PC-9 (cell line): ENCODE data around the gene WNK3. TPM values are rescaled to one million over a fixed set of nuclear protein-coding genes. Genes with fewer than 3 reads are reported as not detected.

Experiments
- BruUV-seq: library from RNA; stranded (reverse); fragments of 400-500 nt; replicated peaks from 2 replicates; lab custom pipeline; 2021; lab: Mats Ljungman, UMichigan
- CTCF ChIA-PET: fragments of 300-600 bp; sonication (Branson Sonifier 250); formaldehyde crosslinking; loops from one replicate; lab custom pipeline; 2022; ENCODE audit warnings: antibody characterized with exemption; lab: Charles Lee
- POLR2A ChIA-PET: fragments of 300-600 bp; sonication (Branson Sonifier 250); formaldehyde crosslinking; loops from one replicate; lab custom pipeline; 2022; ENCODE audit warnings: antibody characterized with exemption; ENCODE audit not compliant: unreplicated experiment; lab: Charles Lee
- DNase-seq, 2 experiments: peaks; one replicate each; pipeline versions ENCODE4 v3.0.0 to v3.0.0-alpha.2; 2015 to 2022; ENCODE audit warnings: mixed read lengths in 1 of 2
- H2AFZ ChIP-seq: fragments of 200-600 bp; sonication (generic); 2 replicates; pipeline ENCODE4 v1.8.1; 2017; ENCODE audit warnings: antibody characterized with exemption
- H3F3A ChIP-seq: fragments of 200-600 bp; sonication (generic); 2 replicates; pipeline ENCODE4 v1.8.1; 2017; ENCODE audit warnings: antibody characterized with exemption, mild to moderate bottlenecking, low read depth; ENCODE audit not compliant: insufficient read depth
- H3K27ac ChIP-seq: fragments of 200-600 bp; sonication (generic); 2 replicates; pipeline ENCODE4 v1.6.1; 2016; ENCODE audit warnings: mixed run types
- H3K27me3 ChIP-seq: fragments of 200-600 bp; sonication (generic); 2 replicates; pipeline ENCODE4 v1.6.1; 2016; ENCODE audit warnings: low read depth, mixed run types; ENCODE audit not compliant: insufficient read depth
- H3K36me3 ChIP-seq: fragments of 200-600 bp; sonication (generic); 2 replicates; pipeline ENCODE4 v1.6.1; 2016; ENCODE audit warnings: low read depth, mixed run types
- H3K4me1 ChIP-seq: fragments of 200-600 bp; sonication (generic); replicated peaks from 2 replicates; pipeline ENCODE4 v1.6.1; 2016; ENCODE audit warnings: mixed run types; ENCODE audit not compliant: insufficient read depth
- H3K4me2 ChIP-seq: fragments of 200-600 bp; sonication (generic); 2 replicates; pipeline ENCODE4 v1.6.1; 2017; ENCODE audit warnings: mixed run types
- H3K4me3 ChIP-seq: fragments of 200-600 bp; sonication (generic); 2 replicates; pipeline ENCODE4 v1.6.1; 2016; ENCODE audit warnings: mixed run types
- H3K79me2 ChIP-seq: fragments of 200-600 bp; sonication (generic); 2 replicates; pipeline ENCODE4 v1.6.1; 2017; ENCODE audit warnings: low read depth, mixed run types
- H3K9me2 ChIP-seq: fragments of 200-600 bp; sonication (generic); 2 replicates; pipeline ENCODE4 v1.8.1; 2017; ENCODE audit warnings: mild to moderate bottlenecking; ENCODE audit not compliant: insufficient read depth
- H3K9me3 ChIP-seq: fragments of 200-600 bp; sonication (generic); 2 replicates; pipeline ENCODE4 v1.8.1; 2016; ENCODE audit warnings: low read depth; ENCODE audit not compliant: insufficient read depth
- H4K20me1 ChIP-seq: fragments of 200-600 bp; sonication (generic); 2 replicates; pipeline ENCODE4 v1.8.1; 2017; ENCODE audit not compliant: insufficient read depth
- CTCF ChIP-seq: fragments of 200-600 bp; sonication (generic); conservative IDR thresholded peaks from 2 replicates; pipeline ENCODE4 v1.6.1; 2017; ENCODE audit warnings: mixed run types, antibody characterized with exemption, mild to moderate bottlenecking, moderate library complexity
- EZH2 ChIP-seq: fragments of 200-600 bp; sonication (generic); IDR thresholded peaks from 2 replicates; pipeline ENCODE4 v1.8.0; 2017; ENCODE audit warnings: antibody characterized with exemption, low read depth
- intact Hi-C: fragments of 100-400 bp; cut with micrococcal nuclease; formaldehyde crosslinking; loops from one replicate; pipeline ENCODE4 v1.10.0; 2022; ENCODE audit not compliant: unreplicated experiment
- total RNA-seq: library from RNA; stranded (reverse); gene quantifications from 2 replicates; pipeline ENCODE4 v1.2.3, GENCODE V29; 2021

Gene WNK3
- total RNA-seq, 1 experiment from 2014 or later: not detected

- Histone ChIP-seq H3K79me2 (no peaks in the 10 kb centered on the region), H3K4me1 (no peaks in the 10 kb centered on the region), H3K4me2 (no peak overlapping the region), H4K20me1 (no peaks in the 10 kb centered on the region), H3K9me3 (no peaks in the 10 kb centered on the region), H3K4me3 (no peak overlapping the region), H3F3A (no peaks in the 10 kb centered on the region), H3K27ac (no peak overlapping the region), H3K27me3 (no peaks in the 10 kb centered on the region), H3K36me3 (no peaks in the 10 kb centered on the region), H2AFZ (no peak overlapping the region), H3K9me2 (no peaks in the 10 kb centered on the region)
- ChIA-PET CTCF (no interaction called here), POLR2A (no interaction called here)
- DNase-seq: no peak
- no TSS peak for BruUV-seq
- TF ChIP-seq CTCF: no peak
- no peak for TF ChIP-seq EZH2
- intact Hi-C loops: no loop called here
These were observed 162.8 kb downstream of the WNK3 start for GRCh38 chrX:54194982-54195588.

DNA sequence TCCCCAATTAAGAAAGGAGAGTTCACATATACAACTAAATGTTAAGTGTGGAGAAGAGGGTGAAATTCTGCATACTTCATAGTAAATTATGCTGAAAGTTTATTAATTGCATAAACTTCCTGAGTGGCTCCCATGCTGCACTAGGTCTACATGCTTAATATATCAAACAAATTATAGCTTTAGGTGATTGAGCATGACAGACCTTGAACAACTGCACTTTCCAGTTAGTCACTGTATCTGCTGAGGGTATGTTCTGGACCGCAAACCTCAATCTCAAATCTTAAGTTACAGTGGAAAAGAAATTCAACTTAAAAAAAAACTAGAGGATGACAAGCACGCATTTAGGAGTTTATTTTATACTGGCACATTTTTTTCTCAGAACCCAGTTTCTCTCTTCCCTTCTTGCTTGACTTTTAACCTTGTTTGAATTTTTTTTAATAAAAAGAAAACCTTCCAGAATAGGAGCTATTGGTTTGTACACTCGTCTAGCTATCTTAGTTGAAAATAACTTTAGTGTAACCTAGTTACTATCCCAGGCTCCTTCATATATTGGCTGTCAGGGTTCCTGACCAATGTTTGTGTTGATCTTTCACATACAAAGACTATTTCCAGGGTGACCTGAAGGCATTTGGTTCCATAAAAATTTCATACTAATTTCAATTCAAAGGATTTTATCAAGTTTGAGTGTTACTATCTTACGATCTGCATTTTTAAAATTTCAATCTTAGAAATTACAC is 164.6 kb downstream of the WNK3 start:
- Histone ChIP-seq H4K20me1 (no peaks in the 10 kb centered on the region), H3K36me3 (no peaks in the 10 kb centered on the region), H3K79me2 (no peaks in the 10 kb centered on the region), H3K4me2 (no peak overlapping the region), H3F3A (no peaks in the 10 kb centered on the region), H2AFZ (no peak overlapping the region), H3K4me3 (no peak overlapping the region), H3K27ac (no peak overlapping the region), H3K9me2 (no peaks in the 10 kb centered on the region), H3K27me3 (no peaks in the 10 kb centered on the region), H3K9me3 (no peaks in the 10 kb centered on the region), H3K4me1 (no peaks in the 10 kb centered on the region)
- ChIA-PET POLR2A (no interaction called here), CTCF (no interaction called here)
- no peak for DNase-seq
- no peak for TF ChIP-seq EZH2
- no peak for TF ChIP-seq CTCF
- BruUV-seq: no TSS peak
- intact Hi-C loops: no loop called here

DNA sequence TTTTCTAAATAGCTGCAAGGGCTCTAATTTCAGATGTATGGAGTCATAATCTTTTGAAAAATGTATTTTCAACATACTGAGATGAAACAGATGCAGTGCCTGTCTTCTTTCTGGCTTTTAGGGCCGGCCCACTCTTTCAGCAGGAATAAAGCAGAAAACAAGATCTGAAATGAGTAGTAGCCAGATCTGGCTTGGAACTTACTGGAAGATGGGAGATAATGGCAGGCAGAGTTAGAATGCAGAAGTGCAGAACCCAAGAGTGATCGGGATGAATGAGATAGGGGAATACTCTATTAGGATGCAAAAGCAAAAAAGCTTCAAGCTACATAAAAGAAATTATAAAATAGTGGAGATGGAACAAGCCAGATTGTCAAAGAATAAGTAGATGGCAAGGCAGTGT is 173.4 kb downstream of the WNK3 start:
- TF ChIP-seq CTCF: no peak
- no peak for TF ChIP-seq EZH2
- Histone ChIP-seq H3K79me2 (peaks cover 37% of the 10 kb centered on the region), H3K27ac (no peak overlapping the region), H3K9me3 (no peaks in the 10 kb centered on the region), H2AFZ (no peak overlapping the region), H3K4me2 (no peak overlapping the region), H3K4me1 (peaks cover 26% of the 10 kb centered on the region), H3F3A (no peaks in the 10 kb centered on the region; the same call in 1 of the 2 replicates), H3K36me3 (0 out of 2 replicates have a peak, but pooled peaks cover 3% of the 10 kb centered on the region), H3K27me3 (no peaks in the 10 kb centered on the region), H3K9me2 (no peaks in the 10 kb centered on the region), H3K4me3 (no peak overlapping the region), H4K20me1 (no peaks in the 10 kb centered on the region)
- DNase-seq: no peak
- intact Hi-C loops: loop anchor here (5.0 to 10.0 kb wide), 3 partner anchors 450 to 823 kb away; no protein-coding TSS in a partner anchor
- BruUV-seq: no TSS peak
- ChIA-PET CTCF (no interaction called here), POLR2A (no interaction called here)
